ENCODE results near the gene TMEM116.

Gene TMEM116

GRCh38 chr12:112031472-112031871 lies 18.5 kb upstream of the TMEM116 start:
- in situ Hi-C loops (cut with HindIII; ENCODE audit: low sequenced_read_pairs), result no loop called here
- no peak for TF ChIP-seq CTCF (IDR thresholded peaks at IDR 0.05; ENCODE audit: low read depth, low read length, missing control alignments)
- no peak for DNase-seq (ENCODE audit: low read depth)
- H3K4me3 ChIP-seq (ENCODE audit: low read depth, low read length), result no peak overlapping the region

GRCh38 chr12:112029301-112029700 lies 16.3 kb upstream of the TMEM116 start:
- no peak overlapping the region for H3K4me3 ChIP-seq (ENCODE audit: low read depth, low read length)
- in situ Hi-C loops (cut with HindIII; ENCODE audit: low sequenced_read_pairs), result no loop called here
- no peak for DNase-seq (ENCODE audit: low read depth)
- no peak for TF ChIP-seq CTCF (IDR thresholded peaks at IDR 0.05; ENCODE audit: low read depth, low read length, missing control alignments)

- no peak for TF ChIP-seq CTCF (IDR thresholded peaks at IDR 0.05; ENCODE audit: low read depth, low read length, missing control alignments)
- no peak for DNase-seq (ENCODE audit: low read depth)
- in situ Hi-C loops (cut with HindIII; ENCODE audit: low sequenced_read_pairs), result no loop called here
- H3K4me3 ChIP-seq (ENCODE audit: low read depth, low read length), result no peak overlapping the region
Measured at GRCh38 chr12:112025808-112026375, 12.9 kb upstream of the TMEM116 start.

GRCh38 chr12:112023759-112024396 lies 10.9 kb upstream of the TMEM116 start:
- H3K4me3 ChIP-seq (ENCODE audit: low read depth, low read length), result no peak overlapping the region
- in situ Hi-C loops (cut with HindIII; ENCODE audit: low sequenced_read_pairs), result no loop called here
- no peak for DNase-seq (ENCODE audit: low read depth)
- no peak for TF ChIP-seq CTCF (IDR thresholded peaks at IDR 0.05; ENCODE audit: low read depth, low read length, missing control alignments)

- in situ Hi-C loops (cut with HindIII; ENCODE audit: low sequenced_read_pairs), result no loop called here
- TF ChIP-seq CTCF (IDR thresholded peaks at IDR 0.05; ENCODE audit: low read depth, low read length, missing control alignments), result no peak
- no peak overlapping the region for H3K4me3 ChIP-seq (ENCODE audit: low read depth, low read length)
- DNase-seq (ENCODE audit: low read depth), result no peak
Measured at GRCh38 chr12:112022241-112023016, 9.5 kb upstream of the TMEM116 start.

GRCh38 chr12:112020947-112021457 lies 8.0 kb upstream of the TMEM116 start:
- H3K4me3 ChIP-seq (ENCODE audit: low read depth, low read length), result no peak overlapping the region
- TF ChIP-seq CTCF (IDR thresholded peaks at IDR 0.05; ENCODE audit: low read depth, low read length, missing control alignments), result no peak
- in situ Hi-C loops (cut with HindIII; ENCODE audit: low sequenced_read_pairs), result no loop called here
- no peak for DNase-seq (ENCODE audit: low read depth)
